NCI-H146 treated with DMSO at 0.1 percent for 48 hours (cell line): ENCODE data around the gene ADGRF3.
"Not testable (repeated sequence)": the region's sequence is repeated elsewhere in the genome, so short reads cannot be mapped to it uniquely, and the experiment has no call there.

Source experiments
- DNase-seq: peaks from one replicate; lab custom pipeline; 2025; ENCODE audit not compliant: unreplicated experiment; lab: John Stamatoyannopoulos, UW

Gene ADGRF3, protein sequence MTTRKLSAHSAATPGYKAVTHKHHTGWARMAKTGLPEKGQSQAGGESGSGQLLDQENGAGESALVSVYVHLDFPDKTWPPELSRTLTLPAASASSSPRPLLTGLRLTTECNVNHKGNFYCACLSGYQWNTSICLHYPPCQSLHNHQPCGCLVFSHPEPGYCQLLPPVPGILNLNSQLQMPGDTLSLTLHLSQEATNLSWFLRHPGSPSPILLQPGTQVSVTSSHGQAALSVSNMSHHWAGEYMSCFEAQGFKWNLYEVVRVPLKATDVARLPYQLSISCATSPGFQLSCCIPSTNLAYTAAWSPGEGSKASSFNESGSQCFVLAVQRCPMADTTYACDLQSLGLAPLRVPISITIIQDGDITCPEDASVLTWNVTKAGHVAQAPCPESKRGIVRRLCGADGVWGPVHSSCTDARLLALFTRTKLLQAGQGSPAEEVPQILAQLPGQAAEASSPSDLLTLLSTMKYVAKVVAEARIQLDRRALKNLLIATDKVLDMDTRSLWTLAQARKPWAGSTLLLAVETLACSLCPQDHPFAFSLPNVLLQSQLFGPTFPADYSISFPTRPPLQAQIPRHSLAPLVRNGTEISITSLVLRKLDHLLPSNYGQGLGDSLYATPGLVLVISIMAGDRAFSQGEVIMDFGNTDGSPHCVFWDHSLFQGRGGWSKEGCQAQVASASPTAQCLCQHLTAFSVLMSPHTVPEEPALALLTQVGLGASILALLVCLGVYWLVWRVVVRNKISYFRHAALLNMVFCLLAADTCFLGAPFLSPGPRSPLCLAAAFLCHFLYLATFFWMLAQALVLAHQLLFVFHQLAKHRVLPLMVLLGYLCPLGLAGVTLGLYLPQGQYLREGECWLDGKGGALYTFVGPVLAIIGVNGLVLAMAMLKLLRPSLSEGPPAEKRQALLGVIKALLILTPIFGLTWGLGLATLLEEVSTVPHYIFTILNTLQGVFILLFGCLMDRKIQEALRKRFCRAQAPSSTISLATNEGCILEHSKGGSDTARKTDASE

GRCh38 chr2:26346454-26347053, at the start of gene ADGRF3:
ADGRF3 (minus strand) TSS chr2:26346789; CDS start chr2:26346234, 555 bp downstream.
- peak; percentile 25 for DNase-seq

DNA sequence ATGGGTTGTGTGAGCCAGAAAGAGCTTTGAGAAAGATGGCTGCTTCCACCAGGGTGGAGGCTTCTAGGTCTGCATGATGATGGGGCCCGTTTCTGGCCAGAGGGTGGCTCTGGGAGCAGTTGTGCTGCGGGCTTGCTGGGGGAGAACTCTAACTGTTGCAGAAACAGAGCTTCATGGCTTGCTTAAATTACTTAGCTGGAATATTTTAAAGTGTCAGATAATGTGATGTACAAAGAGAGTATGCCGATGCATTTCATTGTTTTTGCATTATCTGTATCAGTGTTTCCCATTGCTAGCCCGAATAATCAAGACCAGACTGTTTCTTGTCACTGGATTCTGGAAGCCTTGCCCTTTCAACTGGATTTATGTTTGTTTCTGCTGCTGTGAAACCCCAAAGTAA, 48.8 kb upstream of the ADGRF3 start:
- DNase-seq = no peak

DNA sequence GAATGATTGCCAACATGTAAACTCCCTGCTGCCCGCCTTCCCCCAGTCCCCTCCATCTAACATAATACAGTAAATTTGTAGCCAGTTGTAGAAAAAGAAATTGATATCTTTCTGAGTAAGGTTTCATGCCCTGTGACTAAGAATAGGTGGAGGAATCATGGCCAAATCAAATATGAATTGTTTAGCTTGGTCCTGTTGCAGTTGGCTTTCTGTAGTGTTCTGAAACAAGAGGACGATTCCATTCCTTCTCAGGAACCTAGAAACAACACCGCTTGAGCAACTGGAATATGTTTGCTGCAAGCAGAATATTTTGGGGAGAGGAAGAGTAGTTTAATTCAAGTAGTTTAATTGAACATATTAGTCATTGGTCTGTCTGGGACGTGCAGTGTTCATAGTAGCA, 48.1 kb upstream of the ADGRF3 start:
- DNase-seq = no peak

- DNase-seq = no peak
Observed at GRCh38 chr2:26387189-26387588, 40.6 kb upstream of the ADGRF3 start.

GRCh38 chr2:26384597-26384996, 38.0 kb upstream of the ADGRF3 start:
- no peak for DNase-seq

GRCh38 chr2:26384183-26384582, 37.6 kb upstream of the ADGRF3 start:
- no peak for DNase-seq

GRCh38 chr2:26382564-26382963, 36.0 kb upstream of the ADGRF3 start:
- no peak for DNase-seq

DNA sequence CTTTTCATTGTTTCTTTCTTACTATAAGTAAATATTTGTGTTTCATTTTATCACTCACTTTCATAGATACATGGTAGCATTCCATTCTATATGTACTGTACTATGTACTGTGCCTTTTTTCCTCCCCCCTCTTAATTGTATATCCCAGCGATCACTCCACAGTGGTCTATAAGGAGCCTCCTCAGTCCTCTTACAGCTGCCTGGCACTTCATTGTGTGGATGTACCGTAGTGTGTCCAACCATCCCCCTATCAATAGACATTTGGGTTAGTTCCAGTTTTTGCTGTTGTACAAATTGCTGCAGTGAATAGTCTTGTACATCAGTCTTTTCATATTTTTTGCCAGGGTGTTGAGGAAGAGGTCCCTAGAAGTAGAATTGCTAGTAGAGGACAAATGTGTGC, 33.7 kb upstream of the ADGRF3 start:
- DNase-seq = no peak

DNA sequence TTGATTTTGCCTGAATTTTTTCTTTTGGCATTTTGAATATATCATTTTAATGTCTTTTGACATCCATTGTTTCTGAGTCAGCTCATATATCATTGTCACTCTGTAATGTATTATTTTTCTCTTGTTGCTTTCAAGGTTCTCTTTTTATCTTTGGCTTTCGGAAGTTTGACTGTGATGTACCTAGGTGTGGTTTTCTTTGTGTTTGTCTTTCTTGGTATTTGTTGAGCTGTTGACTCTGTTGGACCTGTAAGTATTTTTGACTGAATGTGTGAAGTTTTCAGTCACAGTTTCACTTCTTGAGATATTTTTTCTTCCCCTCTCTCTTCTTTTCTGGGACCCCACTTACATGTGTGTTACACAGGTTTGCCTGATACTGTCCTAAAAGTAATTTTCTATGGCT, 30.2 kb upstream of the ADGRF3 start:
- DNase-seq = no peak

DNA sequence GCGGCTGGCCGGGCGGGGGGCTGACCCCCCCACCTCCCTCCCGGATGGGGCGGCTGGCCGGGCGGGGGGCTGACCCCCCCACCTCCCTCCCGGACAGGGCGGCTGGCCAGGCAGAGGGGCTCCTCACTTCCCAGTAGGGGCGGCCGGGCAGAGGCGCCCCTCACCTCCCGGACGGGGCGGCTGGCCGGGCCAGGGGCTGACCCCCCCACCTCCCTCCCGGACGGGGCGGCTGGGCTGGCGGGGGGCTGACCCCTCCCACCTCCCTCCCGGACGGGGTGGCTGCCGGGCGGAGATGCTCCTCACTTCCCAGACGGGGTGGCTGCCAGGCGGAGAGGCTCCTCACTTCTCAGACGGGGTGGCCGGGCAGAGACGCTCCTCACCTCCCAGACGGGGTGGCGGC, 24.3 kb upstream of the ADGRF3 start:
- not testable (repeated sequence) for DNase-seq

DNA sequence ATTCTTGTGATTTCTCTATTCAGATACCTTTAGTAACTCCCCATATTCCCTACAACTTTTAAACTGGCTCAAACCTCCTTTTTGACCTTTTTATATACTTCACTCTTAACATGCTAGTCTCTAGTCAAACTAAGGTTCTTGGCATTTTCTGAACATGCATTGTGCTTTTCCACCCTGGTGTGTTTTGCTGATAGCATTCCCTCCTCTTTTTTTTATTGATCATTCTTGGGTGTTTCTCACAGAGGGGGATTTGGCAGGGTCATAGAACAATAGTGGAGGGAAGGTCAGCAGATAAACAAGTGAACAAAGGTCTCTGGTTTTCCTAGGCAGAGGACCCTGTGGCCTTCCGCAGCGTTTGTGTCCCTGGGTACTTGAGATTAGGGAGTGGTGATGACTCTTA, 23.1 kb upstream of the ADGRF3 start:
- not testable (repeated sequence) for DNase-seq

GRCh38 chr2:26366957-26367356, 20.4 kb upstream of the ADGRF3 start:
- no peak for DNase-seq

DNA sequence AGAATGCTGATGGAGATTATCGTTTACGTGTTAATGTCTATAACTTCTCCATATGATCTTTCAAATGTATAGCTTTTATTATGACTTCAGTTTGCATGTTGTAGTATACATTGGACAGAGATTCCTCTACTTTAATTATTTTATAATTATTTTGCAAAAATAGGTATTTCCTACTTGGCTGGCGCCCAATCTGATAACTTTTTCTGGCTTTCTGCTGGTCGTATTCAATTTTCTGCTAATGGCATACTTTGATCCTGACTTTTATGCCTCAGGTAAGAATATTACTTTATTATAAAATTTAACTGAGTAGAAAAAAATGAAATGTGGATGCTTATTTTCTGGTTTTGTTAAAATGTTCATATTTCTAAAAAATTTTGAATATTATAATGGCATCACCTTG, 18.1 kb upstream of the ADGRF3 start:
- DNase-seq = no peak

DNA sequence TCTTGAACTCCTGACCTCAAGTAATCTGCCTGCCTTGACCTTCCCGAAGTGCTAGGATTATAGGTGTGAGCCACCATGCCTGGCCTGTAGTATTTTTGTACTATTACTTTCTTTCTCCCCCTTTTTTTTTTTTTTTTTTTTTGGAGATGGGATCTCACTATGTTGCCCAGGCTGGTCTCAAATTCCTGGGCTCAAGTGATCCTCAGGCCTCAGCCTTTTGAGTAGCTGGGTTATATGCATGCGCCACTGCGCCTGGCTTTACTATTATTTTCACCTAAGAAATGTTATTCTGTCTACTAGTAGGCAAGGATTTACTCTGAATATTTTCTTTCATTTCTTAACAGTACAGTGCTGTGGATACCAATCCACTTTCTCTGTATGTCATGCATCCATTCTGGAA, 17.4 kb upstream of the ADGRF3 start:
- no peak for DNase-seq

- DNase-seq = no peak
Observed at GRCh38 chr2:26363323-26363722, 16.7 kb upstream of the ADGRF3 start.

GRCh38 chr2:26359886-26360473, 13.4 kb upstream of the ADGRF3 start:
- no peak for DNase-seq

DNA sequence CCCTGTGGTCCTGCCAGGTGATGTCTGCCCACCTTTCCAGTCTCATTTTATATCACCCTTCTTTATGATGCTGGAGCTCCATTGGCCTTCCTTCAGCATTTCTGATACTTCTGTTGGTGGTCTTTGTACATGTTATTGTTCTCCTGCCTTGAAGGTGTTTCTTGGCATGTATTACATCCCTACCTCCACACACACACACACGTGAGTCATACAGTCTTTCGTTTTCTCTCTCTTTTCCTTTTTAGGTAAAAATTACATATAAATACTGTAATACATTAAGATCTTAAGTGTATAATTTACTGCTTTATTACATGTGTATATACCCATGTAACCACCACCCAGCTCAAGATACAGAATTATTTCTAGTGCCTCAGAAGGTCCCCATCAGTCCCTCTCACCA, 10.2 kb upstream of the ADGRF3 start:
- no peak for DNase-seq

- no peak for DNase-seq
Observed at GRCh38 chr2:26356111-26356510, 9.5 kb upstream of the ADGRF3 start.

- no peak for DNase-seq
Observed at GRCh38 chr2:26355038-26355995, 8.7 kb upstream of the ADGRF3 start.

DNA sequence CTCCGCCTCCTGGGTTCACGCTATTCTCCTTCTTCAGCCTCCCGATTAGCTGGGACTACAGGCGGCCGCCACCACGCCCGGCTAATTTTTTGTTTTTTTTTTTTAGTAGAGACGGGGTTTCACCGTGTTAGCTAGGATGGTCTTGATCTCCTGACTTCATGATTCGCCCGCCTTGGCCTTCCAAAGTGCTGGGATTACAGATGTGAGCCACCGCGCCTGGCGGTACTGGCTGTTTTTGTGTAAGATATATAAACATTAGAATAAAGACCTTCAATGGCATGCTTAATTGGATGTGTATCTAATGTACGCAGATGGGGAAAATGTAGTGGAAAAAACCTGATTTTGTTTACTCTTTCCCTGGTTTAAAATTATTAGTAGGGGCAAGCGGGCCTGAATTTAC, 7.9 kb upstream of the ADGRF3 start:
- DNase-seq = not testable (repeated sequence)
